H9 (cell line): ENCODE data around the gene TMEM198. TPM values are rescaled to one million over a fixed set of nuclear protein-coding genes. Genes with fewer than 3 reads are reported as not detected.

ENCODE experiments used
- DNase-seq: peaks from one replicate; pipeline ENCODE4 v3.0.0-alpha.2; 2017
- H2AFZ ChIP-seq: one replicate; pipeline ENCODE4 v1.6.1; 2013; ENCODE audit warnings: mild to moderate bottlenecking, low read length, control low read depth, moderate library complexity
- H2AK5ac ChIP-seq: 2 replicates; pipeline ENCODE4 v1.6.1; 2013; ENCODE audit warnings: low read length, control low read depth, mixed read lengths; ENCODE audit not compliant: insufficient read length
- H2BK120ac ChIP-seq: one replicate; pipeline ENCODE4 v1.6.1; 2013; ENCODE audit warnings: low read depth, mild to moderate bottlenecking, low read length, control low read depth, inconsistent platforms; ENCODE audit not compliant: poor library complexity, severe bottlenecking
- H2BK12ac ChIP-seq: 2 replicates; pipeline ENCODE4 v1.6.1; 2013; ENCODE audit warnings: low read length, control low read depth, mixed read lengths, low read depth; ENCODE audit not compliant: insufficient read length
- H2BK15ac ChIP-seq: 2 replicates; pipeline ENCODE4 v1.6.1; 2013; ENCODE audit warnings: low read depth, low read length, control low read depth
- H2BK20ac ChIP-seq: one replicate; pipeline ENCODE4 v1.6.1; 2013; ENCODE audit warnings: low read depth, mild to moderate bottlenecking, low read length, control low read depth, inconsistent platforms; ENCODE audit not compliant: poor library complexity, severe bottlenecking
- H2BK5ac ChIP-seq: 2 replicates; pipeline ENCODE4 v1.6.1; 2013; ENCODE audit warnings: low read length, control low read depth, mixed read lengths; ENCODE audit not compliant: insufficient read length
- H3K14ac ChIP-seq: 2 replicates; pipeline ENCODE4 v1.6.1; 2013; ENCODE audit warnings: low read length, control low read depth; ENCODE audit not compliant: insufficient read depth
- H3K18ac ChIP-seq: 2 replicates; pipeline ENCODE4 v1.6.1; 2013; ENCODE audit warnings: low read depth, mild to moderate bottlenecking, mixed read lengths, low read length, control low read depth; ENCODE audit not compliant: insufficient read length
- H3K23ac ChIP-seq: 2 replicates; pipeline ENCODE4 v1.6.1; 2013; ENCODE audit warnings: low read length, control low read depth, mixed read lengths, low read depth; ENCODE audit not compliant: insufficient read length
- H3K23me2 ChIP-seq: 2 replicates; pipeline ENCODE4 v1.6.1; 2013; ENCODE audit warnings: low read depth, mild to moderate bottlenecking, mixed read lengths, low read length, control low read depth; ENCODE audit not compliant: insufficient read length, poor library complexity, severe bottlenecking
- H3K27ac ChIP-seq: 2 replicates; pipeline ENCODE4 v1.5.1; 2013; ENCODE audit warnings: low read length, control low read depth, mixed read lengths, low read depth; ENCODE audit not compliant: insufficient read length
- H3K27me3 ChIP-seq: 2 replicates; pipeline ENCODE4 v1.6.1; 2013; ENCODE audit warnings: low read length, control low read depth, inconsistent platforms; ENCODE audit not compliant: insufficient read depth
- H3K4ac ChIP-seq: 2 replicates; pipeline ENCODE4 v1.6.1; 2013; ENCODE audit warnings: low read depth, mild to moderate bottlenecking, control low read depth, inconsistent platforms, low read length, moderate library complexity
- H3K4me1 ChIP-seq: 2 replicates; pipeline ENCODE4 v1.6.1; 2013; ENCODE audit warnings: low read length, control low read depth, inconsistent platforms; ENCODE audit not compliant: insufficient read depth
- H3K4me2 ChIP-seq: 2 replicates; pipeline ENCODE4 v1.6.1; 2013; ENCODE audit warnings: low read length, control low read depth, mixed read lengths; ENCODE audit not compliant: insufficient read length, insufficient read depth
- H3K56ac ChIP-seq: 2 replicates; pipeline ENCODE4 v1.6.1; 2013; ENCODE audit warnings: low read depth, mild to moderate bottlenecking, mixed read lengths, low read length, control low read depth; ENCODE audit not compliant: insufficient read length
- H3K79me1 ChIP-seq: 2 replicates; pipeline ENCODE4 v1.6.1; 2013; ENCODE audit warnings: low read depth, mild to moderate bottlenecking, moderate library complexity, low read length, control low read depth, inconsistent platforms; ENCODE audit not compliant: insufficient read depth, poor library complexity, severe bottlenecking
- H3K79me2 ChIP-seq: 2 replicates; pipeline ENCODE4 v1.6.1; 2013; ENCODE audit warnings: low read length, control low read depth, inconsistent platforms; ENCODE audit not compliant: insufficient read depth
- H3K9ac ChIP-seq: 2 replicates; pipeline ENCODE4 v1.6.1; 2013; ENCODE audit warnings: low read length, control low read depth, mixed read lengths; ENCODE audit not compliant: insufficient read length; ENCODE audit errors: extremely low read depth
- H3K9me3 ChIP-seq: one replicate; pipeline ENCODE4 v1.6.1; 2013; ENCODE audit warnings: low read depth, low read length, inconsistent platforms; ENCODE audit not compliant: control insufficient read depth
- H3T11ph ChIP-seq: one replicate; pipeline ENCODE4 v1.6.1; 2013; ENCODE audit warnings: mild to moderate bottlenecking, low read length, control low read depth, inconsistent platforms
- H4K20me1 ChIP-seq: one replicate; pipeline ENCODE4 v1.6.1; 2013; ENCODE audit not compliant: control insufficient read depth, insufficient read length, insufficient read depth
- H4K5ac ChIP-seq: 2 replicates; pipeline ENCODE4 v1.6.1; 2013; ENCODE audit warnings: low read depth, mild to moderate bottlenecking, mixed read lengths, low read length, control low read depth; ENCODE audit not compliant: insufficient read length
- H4K8ac ChIP-seq: replicated peaks from 2 replicates; pipeline ENCODE4 v1.6.1; 2013; ENCODE audit warnings: low read length, control low read depth, mixed read lengths, low read depth; ENCODE audit not compliant: insufficient read length
- H4K91ac ChIP-seq: 2 replicates; pipeline ENCODE4 v1.6.1; 2013; ENCODE audit warnings: low read depth, mild to moderate bottlenecking, moderate library complexity, mixed read lengths, low read length, control low read depth; ENCODE audit not compliant: insufficient read length
- H3K27ac Mint-ChIP-seq, 3 experiments: 2 replicates in 2 of 3; 3 replicates in 1 of 3; pipeline ENCODE4 v1.8.0; 2020 to 2021; ENCODE audit warnings: mixed read lengths in 3 of 3, mild to moderate bottlenecking in 1 of 3, moderate library complexity in 1 of 3
- H3K27me3 Mint-ChIP-seq: 2 replicates; pipeline ENCODE4 v1.8.0; 2021; ENCODE audit warnings: low read depth, mild to moderate bottlenecking, moderate library complexity, mixed read lengths
- H3K36me3 Mint-ChIP-seq, 3 experiments: 2 replicates in 2 of 3; 3 replicates in 1 of 3; pipeline ENCODE4 v1.8.0; 2020 to 2021; ENCODE audit warnings: low read depth in 3 of 3, mixed read lengths in 3 of 3; ENCODE audit not compliant: insufficient read depth in 1 of 3
- H3K4me1 Mint-ChIP-seq, 2 experiments: 2 replicates each; pipeline ENCODE4 v1.8.0; 2020; ENCODE audit warnings: mixed read lengths in 2 of 2
- H3K4me3 Mint-ChIP-seq, 2 experiments: 2 replicates in 1 of 2; 3 replicates in 1 of 2; pipeline ENCODE4 v1.8.0; 2020 to 2021; ENCODE audit warnings: mild to moderate bottlenecking in 2 of 2, mixed read lengths in 2 of 2, moderate library complexity in 1 of 2
- H3K9me3 Mint-ChIP-seq, 2 experiments: 2 replicates in 1 of 2; 3 replicates in 1 of 2; pipeline ENCODE4 v1.8.0; 2020; ENCODE audit warnings: mild to moderate bottlenecking in 2 of 2, mixed read lengths in 2 of 2, moderate library complexity in 1 of 2
- WGBS: extraction: QIAGEN DNeasy Blood & Tissue Kit; methylation state at CpG from one replicate; pipeline ENCODE4 v1.1.7; 2013; ENCODE audit warnings: missing lambda C conversion rate, low lambda C conversion rate, mixed read lengths; ENCODE audit not compliant: insufficient read length; ENCODE audit errors: extremely low coverage; 5-methylcytosine and 5-hydroxymethylcytosine counted together
- total RNA-seq: library from RNA; stranded (reverse); gene quantifications from 2 replicates; pipeline ENCODE4 v1.2.1, GENCODE V29; 2021
- TF ChIP-seq, protein P1 (sequence below): fragments of 200-600 bp; sonication (generic); conservative IDR thresholded peaks from 3 replicates; pipeline ENCODE4 v1.8.0; 2021; ENCODE audit warnings: antibody characterized with exemption, mild to moderate bottlenecking

Gene TMEM198
- total RNA-seq, 1 experiment from 2014 or later: 7.7 TPM

GRCh38 chr2:219569041-219569440, 25.2 kb downstream of the TMEM198 start:
- H3T11ph ChIP-seq: no peak overlapping the region
- H4K91ac ChIP-seq: no peak overlapping the region
- peak overlapping the region in 1 of 2 experiments; percentile 83; a peak in 1 of 5 replicates for H3K4me3 Mint-ChIP-seq
- WGBS: no CpG with 5 or more reads among the region's 6 CpGs
- no peak overlapping the region for H4K5ac ChIP-seq
- no peaks in the 10 kb centered on the region for H3K79me1 ChIP-seq
- no peak overlapping the region for H3K27ac ChIP-seq
- H2BK12ac ChIP-seq: no peak overlapping the region
- no peak overlapping the region for H3K14ac ChIP-seq
- H3K4me1 ChIP-seq: peaks cover 8% of the 10 kb centered on the region; the same call in 1 of the 2 replicates
- H3K27me3 Mint-ChIP-seq: peaks cover 13% of the 10 kb centered on the region
- H2BK20ac ChIP-seq: no peak overlapping the region
- no peak for DNase-seq
- H3K4ac ChIP-seq: no peak overlapping the region
- H3K23me2 ChIP-seq: peaks cover 7% of the 10 kb centered on the region
- peaks cover 39 to 51% (median 50%) of the 10 kb centered on the region in 3 experiments for H3K36me3 Mint-ChIP-seq
- H3K23ac ChIP-seq: no peak overlapping the region
- H3K4me1 Mint-ChIP-seq: peaks cover 53 to 61% of the 10 kb centered on the region in 2 experiments
- H3K9me3 ChIP-seq: no peaks in the 10 kb centered on the region
- no peak overlapping the region for H2AFZ ChIP-seq
- no peak overlapping the region for H4K8ac ChIP-seq
- H3K9me3 Mint-ChIP-seq: no peaks in the 10 kb centered on the region; a peak in 1 of 5 replicates
- no peak overlapping the region for H2BK5ac ChIP-seq
- H3K18ac ChIP-seq: no peak overlapping the region
- no peaks in the 10 kb centered on the region for H4K20me1 ChIP-seq
- no peak overlapping the region for H2AK5ac ChIP-seq
- H2BK15ac ChIP-seq: no peak overlapping the region
- H3K4me2 ChIP-seq: no peak overlapping the region
- H3K9ac ChIP-seq: no peak overlapping the region
- no peaks in the 10 kb centered on the region; the same call in 1 of the 2 replicates for H3K27me3 ChIP-seq
- H2BK120ac ChIP-seq: no peak overlapping the region
- TF ChIP-seq, protein P1, sequence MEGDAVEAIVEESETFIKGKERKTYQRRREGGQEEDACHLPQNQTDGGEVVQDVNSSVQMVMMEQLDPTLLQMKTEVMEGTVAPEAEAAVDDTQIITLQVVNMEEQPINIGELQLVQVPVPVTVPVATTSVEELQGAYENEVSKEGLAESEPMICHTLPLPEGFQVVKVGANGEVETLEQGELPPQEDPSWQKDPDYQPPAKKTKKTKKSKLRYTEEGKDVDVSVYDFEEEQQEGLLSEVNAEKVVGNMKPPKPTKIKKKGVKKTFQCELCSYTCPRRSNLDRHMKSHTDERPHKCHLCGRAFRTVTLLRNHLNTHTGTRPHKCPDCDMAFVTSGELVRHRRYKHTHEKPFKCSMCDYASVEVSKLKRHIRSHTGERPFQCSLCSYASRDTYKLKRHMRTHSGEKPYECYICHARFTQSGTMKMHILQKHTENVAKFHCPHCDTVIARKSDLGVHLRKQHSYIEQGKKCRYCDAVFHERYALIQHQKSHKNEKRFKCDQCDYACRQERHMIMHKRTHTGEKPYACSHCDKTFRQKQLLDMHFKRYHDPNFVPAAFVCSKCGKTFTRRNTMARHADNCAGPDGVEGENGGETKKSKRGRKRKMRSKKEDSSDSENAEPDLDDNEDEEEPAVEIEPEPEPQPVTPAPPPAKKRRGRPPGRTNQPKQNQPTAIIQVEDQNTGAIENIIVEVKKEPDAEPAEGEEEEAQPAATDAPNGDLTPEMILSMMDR: no peak
- H3K79me2 ChIP-seq: no peaks in the 10 kb centered on the region
- H3K27ac Mint-ChIP-seq: no peak overlapping the region
- H3K56ac ChIP-seq: no peak overlapping the region
